B cell (primary cell): Measurements from ENCODE around the gene CALHM3.

ENCODE experiments used
- EZH2 ChIP-seq: IDR thresholded peaks from 2 replicates; pipeline ENCODE4 v1.6.1; 2012; ENCODE audit warnings: borderline replicate concordance, low read depth, mild to moderate bottlenecking, moderate library complexity, low read length; ENCODE audit not compliant: insufficient read depth, poor library complexity, severe bottlenecking
- TF ChIP-seq, protein P1 (sequence below): fragments of 200-600 bp; IDR thresholded peaks from one replicate; pipeline ENCODE4 v1.8.0; 2022; ENCODE audit warnings: antibody characterized with exemption, mild to moderate bottlenecking

GRCh38 chr10:103445366-103445765 lies 33.7 kb downstream of the CALHM3 start:
- TF ChIP-seq, protein P1, sequence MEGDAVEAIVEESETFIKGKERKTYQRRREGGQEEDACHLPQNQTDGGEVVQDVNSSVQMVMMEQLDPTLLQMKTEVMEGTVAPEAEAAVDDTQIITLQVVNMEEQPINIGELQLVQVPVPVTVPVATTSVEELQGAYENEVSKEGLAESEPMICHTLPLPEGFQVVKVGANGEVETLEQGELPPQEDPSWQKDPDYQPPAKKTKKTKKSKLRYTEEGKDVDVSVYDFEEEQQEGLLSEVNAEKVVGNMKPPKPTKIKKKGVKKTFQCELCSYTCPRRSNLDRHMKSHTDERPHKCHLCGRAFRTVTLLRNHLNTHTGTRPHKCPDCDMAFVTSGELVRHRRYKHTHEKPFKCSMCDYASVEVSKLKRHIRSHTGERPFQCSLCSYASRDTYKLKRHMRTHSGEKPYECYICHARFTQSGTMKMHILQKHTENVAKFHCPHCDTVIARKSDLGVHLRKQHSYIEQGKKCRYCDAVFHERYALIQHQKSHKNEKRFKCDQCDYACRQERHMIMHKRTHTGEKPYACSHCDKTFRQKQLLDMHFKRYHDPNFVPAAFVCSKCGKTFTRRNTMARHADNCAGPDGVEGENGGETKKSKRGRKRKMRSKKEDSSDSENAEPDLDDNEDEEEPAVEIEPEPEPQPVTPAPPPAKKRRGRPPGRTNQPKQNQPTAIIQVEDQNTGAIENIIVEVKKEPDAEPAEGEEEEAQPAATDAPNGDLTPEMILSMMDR = no peak
- no peak for TF ChIP-seq EZH2
